Lower leg skin (tissue), 4 donors: ENCODE results near the gene CYTH3. TPM values are rescaled to one million over a fixed set of nuclear protein-coding genes. Genes with fewer than 3 reads are reported as not detected.

Experiments
- DNase-seq, 2 donors: peaks; one replicate each; pipeline ENCODE4 v3.0.0-alpha.2; 2019; ENCODE audit warnings: low spot score in 2 of 2
- H3K4me3 ChIP-seq: fragments of 200-600 bp; sonication (generic); 2 replicates; pipeline ENCODE4 v1.5.1; 2017; ENCODE audit warnings: mild to moderate bottlenecking, low read depth; ENCODE audit not compliant: poor library complexity, severe bottlenecking
- CTCF ChIP-seq, 3 donors: fragments of 450-650 bp; IDR thresholded peaks; one replicate each; pipeline ENCODE4 v1.5.1; 2016; ENCODE audit warnings: antibody characterized with exemption in 3 of 3, mild to moderate bottlenecking in 3 of 3, moderate library complexity in 2 of 3
- POLR2A ChIP-seq, 2 donors: fragments of 450-650 bp; IDR thresholded peaks; one replicate each; pipeline ENCODE4 v1.6.1; 2016 to 2017; ENCODE audit warnings: antibody characterized with exemption in 2 of 2, mild to moderate bottlenecking in 1 of 2, moderate library complexity in 1 of 2
- WGBS, 2 donors: methylation state at CpG; one replicate each; pipeline ENCODE4 v1.1.5; 2018; 5-methylcytosine and 5-hydroxymethylcytosine counted together
- intact Hi-C: fragments of 100-400 bp; cut with DNase I; formaldehyde crosslinking; loops from one replicate; pipeline ENCODE4 v1.15.0; 2023; ENCODE audit warnings: low total_unique reads
- total RNA-seq, 4 donors: library from RNA; depleted of rRNA; stranded (reverse); fragments of >200 nt; gene quantifications; one replicate each; pipeline ENCODE4 v1.1.0, GENCODE V29; 2016

The CYTH3 gene
- total RNA-seq, 4 donors from 2014 or later, result 40.3 to 108 (median 44.7) TPM

- H3K4me3 ChIP-seq, result no peak overlapping the region
- TF ChIP-seq CTCF (IDR thresholded peaks at IDR 0.05), result no peak
- TF ChIP-seq POLR2A (IDR thresholded peaks at IDR 0.05), result no peak
- WGBS, 2 donors, result 91 to 94% methylated on average over 6 of the region's 6 CpGs
- no peak for DNase-seq
- intact Hi-C loops, result no loop called here
Measured at GRCh38 chr7:6248581-6248980, 23.8 kb downstream of the CYTH3 start.

DNA sequence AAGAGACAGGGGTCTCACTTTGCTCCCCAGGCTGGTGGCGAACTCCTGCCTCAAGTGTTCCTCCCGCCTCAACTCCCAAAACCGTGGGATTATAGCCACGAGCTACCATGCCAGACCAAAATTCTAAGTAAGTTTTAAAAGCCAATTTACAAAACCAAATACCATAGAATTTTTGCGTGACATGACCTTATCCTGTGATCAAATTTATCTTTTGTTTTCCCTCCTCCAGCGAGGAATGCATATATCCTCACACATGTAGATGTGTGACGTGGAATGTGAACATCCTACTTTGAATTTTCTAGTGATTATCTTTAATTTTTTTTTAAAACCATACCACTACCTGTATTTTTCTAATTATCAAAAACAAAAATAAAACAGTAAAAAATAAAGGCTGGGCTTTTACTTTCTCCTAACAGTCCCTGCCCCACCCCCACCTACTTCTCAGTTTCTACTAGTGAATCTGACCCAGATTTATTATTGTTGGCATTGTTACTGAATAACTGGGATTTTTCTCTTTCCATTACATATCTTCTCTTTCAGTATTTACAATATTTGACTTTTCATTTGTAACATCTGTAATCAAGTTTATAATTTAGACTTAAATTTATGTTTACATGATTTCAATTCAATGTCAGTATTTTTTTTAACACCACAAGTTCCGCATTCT is 26.0 kb downstream of the CYTH3 start:
- DNase-seq, result no peak
- H3K4me3 ChIP-seq, result no peak overlapping the region
- TF ChIP-seq POLR2A (IDR thresholded peaks at IDR 0.05) (no peak), CTCF (IDR thresholded peaks at IDR 0.05) (no peak)
- WGBS, 2 donors, result 90 to 91% methylated on average over 8 of the region's 8 CpGs
- intact Hi-C loops, result no loop called here

GRCh38 chr7:6244021-6244420 is 28.4 kb downstream of the CYTH3 start:
- H3K4me3 ChIP-seq, result no peak overlapping the region
- TF ChIP-seq CTCF (IDR thresholded peaks at IDR 0.05), result no peak
- TF ChIP-seq POLR2A (IDR thresholded peaks at IDR 0.05), result no peak
- intact Hi-C loops, result no loop called here
- 62 to 68% methylated on average over 3 of the region's 3 CpGs for WGBS, 2 donors
- DNase-seq, result no peak

DNA sequence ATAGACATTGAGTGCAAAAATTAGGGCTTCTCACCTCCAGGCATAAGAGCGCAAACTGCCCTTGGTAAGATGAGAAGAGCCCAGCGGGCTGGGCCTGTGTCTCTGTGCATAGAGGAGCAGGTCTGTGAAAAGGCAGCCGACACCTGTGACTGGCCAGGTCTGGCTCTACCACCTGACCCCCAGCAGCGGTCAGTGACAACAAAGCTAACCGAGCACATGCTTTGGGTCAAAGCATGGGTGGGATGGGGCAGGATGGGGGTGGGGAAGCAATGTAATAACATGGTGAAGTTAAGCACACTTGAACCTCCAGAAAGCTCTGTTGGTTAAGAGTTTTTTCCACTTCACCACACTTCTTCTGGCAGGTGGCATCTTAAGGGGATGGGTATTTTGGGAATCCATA is 29.3 kb downstream of the CYTH3 start:
- intact Hi-C loops, result no loop called here
- WGBS, 2 donors, result 95 to 97% methylated on average over 5 of the region's 5 CpGs

DNA sequence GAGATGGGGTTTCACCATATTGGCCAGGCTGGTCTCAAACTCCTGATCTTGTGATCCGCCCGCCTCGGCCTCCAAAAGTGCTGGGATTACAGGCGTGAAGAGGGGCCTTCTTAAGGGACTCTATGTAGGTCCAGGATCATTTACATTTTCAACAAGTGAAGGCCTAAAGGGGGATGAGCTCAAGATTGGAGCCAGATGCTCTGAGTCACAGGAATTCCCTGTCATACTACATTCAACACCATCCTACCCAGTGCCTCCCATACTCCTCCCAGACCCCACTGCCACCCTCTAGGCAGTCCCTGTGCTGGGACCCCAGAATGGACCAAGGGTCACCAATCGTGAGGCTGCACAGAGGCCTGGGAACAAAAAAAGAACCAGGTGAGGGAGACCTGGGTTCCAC is 29.9 kb downstream of the CYTH3 start:
- TF ChIP-seq POLR2A (IDR thresholded peaks at IDR 0.05) (no peak), CTCF (IDR thresholded peaks at IDR 0.05) (no peak)
- no peak for DNase-seq
- H3K4me3 ChIP-seq, result no peak overlapping the region
- intact Hi-C loops, result no loop called here
- WGBS, 2 donors, result 90 to 91% methylated on average over 5 of the region's 5 CpGs

More for the DNA sequence above, 29.3 kb downstream of the CYTH3 start:
- H3K4me3 ChIP-seq, result no peak overlapping the region
- no peak for TF ChIP-seq CTCF (IDR thresholded peaks at IDR 0.05)
- TF ChIP-seq POLR2A (IDR thresholded peaks at IDR 0.05), result no peak
- no peak for DNase-seq

GRCh38 chr7:6241607-6241973 is 30.8 kb downstream of the CYTH3 start:
- no peak for DNase-seq
- 95 to 98% methylated on average over 4 of the region's 4 CpGs for WGBS, 2 donors
- intact Hi-C loops, result no loop called here
- no peak overlapping the region for H3K4me3 ChIP-seq
- no peak for TF ChIP-seq POLR2A (IDR thresholded peaks at IDR 0.05)
- no peak for TF ChIP-seq CTCF (IDR thresholded peaks at IDR 0.05)
